Urothelium cell line (cell line): ENCODE data around the gene LGR6.
A peak's percentile ranks its signal among the peaks of the same experiment; 100 is the strongest.

Source experiments
- DNase-seq: peaks from one replicate; pipeline ENCODE4 v3.0.0; 2011; ENCODE audit warnings: low spot score, mixed read lengths
- FAIRE-seq: peaks from 2 replicates; lab custom pipeline; 2011; peaks lifted over from hg19 to GRCh38; lab: Jason Lieb, UNC

Gene LGR6

GRCh38 chr1:202199040-202199889 lies 5.7 kb downstream of the LGR6 start:
- no peak for DNase-seq
- FAIRE-seq = no peak

DNA sequence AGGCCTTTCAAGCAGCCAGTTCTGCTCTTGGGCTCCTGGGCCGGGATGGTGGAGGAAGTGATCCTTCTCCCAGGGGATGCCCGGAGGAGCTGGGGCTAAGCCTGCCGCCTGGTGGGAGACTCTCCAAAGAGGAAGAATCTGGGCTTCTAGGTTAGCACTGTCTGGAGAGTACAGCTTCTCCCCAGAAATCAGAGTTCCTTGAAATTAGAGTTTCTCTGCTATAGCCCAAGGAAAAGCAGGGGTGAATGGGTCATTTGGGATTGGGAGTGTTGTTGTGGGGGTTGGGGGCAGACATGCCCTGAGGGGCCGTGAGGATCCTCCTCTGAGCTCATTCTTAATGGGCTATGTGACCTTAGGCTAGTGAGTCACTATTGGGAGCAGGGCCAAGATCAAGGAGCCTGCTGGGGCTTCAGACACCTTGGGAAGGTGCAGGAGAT lies 6.5 kb downstream of the LGR6 start:
- FAIRE-seq = no peak
- DNase-seq = peak; percentile 75

DNA sequence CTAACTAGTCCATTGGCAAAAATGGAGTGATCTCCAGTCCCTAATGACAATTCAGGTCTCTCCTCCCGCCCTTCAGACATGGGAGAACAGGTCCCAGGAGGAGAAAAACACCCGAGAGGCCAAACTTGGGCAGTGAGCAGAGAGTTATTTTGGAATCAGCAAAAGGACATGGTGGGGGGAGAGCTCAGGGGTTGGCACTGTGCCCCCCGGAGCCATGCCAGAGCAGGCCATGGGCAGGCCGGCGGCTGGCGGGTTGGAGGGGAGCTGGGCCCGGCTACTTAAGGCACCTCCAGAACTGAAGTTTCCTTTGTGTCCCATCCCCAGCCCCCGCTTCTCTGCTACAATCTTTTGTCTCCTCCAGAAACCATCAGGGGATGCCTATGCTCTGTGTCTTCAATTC lies 7.1 kb downstream of the LGR6 start:
- DNase-seq = no peak
- no peak for FAIRE-seq

GRCh38 chr1:202201266-202201665 lies 7.7 kb downstream of the LGR6 start:
- no peak for DNase-seq
- FAIRE-seq = no peak

GRCh38 chr1:202201971-202202370 lies 8.4 kb downstream of the LGR6 start:
- no peak for FAIRE-seq

DNA sequence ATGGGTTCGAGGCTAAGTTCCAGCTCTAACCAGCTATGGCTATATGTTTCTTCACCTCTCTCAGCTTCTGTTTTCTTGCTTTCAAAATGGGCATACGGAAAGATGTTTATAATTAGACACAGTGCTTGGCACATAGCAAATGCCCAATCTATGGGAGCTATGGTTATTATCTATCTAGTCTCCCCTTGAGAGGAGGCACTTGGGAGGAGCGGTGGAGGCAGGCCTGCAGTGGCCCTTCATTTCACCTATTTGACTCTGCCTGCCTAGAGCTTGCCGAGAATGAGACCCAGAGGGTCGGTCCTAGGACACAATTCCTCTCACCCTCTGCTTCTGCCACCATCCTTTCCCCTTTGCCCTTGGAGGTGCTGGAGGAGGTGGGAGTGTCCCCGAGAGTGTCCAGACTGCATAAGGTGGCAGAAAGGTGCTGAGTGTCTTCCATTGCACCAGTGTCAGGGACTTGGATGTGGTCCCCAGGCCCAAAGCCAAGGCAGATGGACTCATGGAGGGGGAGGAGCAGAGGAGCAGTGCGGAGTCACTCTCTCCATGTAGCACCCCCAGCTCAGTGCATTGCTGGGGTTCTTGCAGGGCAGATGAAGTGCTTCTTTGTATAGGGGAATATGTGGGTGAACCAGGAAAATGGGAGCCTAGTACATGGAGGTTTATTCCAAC lies 9.0 kb downstream of the LGR6 start:
- FAIRE-seq (no peak), DNase-seq (no peak)

More at GRCh38 chr1:202201971-202202370, 8.4 kb downstream of the LGR6 start:
- DNase-seq = no peak

- FAIRE-seq (no peak), DNase-seq (no peak)
These were observed 9.8 kb downstream of the LGR6 start for GRCh38 chr1:202203238-202204039.

GRCh38 chr1:202204065-202204464 lies 10.5 kb downstream of the LGR6 start:
- no peak for DNase-seq
- no peak for FAIRE-seq

DNA sequence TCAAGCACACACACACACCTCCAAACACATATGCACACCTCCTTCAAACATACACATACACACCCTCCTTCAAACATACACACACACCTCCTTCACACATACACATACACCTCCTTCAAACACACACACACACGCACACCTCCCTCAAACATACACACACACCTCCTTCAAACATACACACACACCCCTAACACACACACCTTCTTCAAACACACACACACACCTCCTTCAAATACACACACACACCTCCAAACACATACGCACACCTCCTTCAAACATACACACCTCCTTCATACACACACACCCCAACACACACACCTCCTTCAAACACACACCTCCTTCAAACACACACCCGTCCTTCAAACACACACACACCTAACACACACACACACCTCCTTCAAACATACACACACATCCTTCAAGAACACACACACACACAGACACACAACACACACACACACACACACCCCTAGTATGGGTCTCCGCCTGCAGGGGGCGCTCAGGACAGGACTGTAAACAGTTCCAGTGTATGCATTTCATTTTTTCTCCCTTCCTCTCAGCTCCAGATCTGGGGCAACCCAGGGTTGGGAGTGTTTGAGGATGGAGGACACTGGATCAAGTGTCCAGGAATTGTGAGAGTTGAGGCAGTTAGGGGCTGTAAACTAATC lies 12.1 kb downstream of the LGR6 start:
- DNase-seq = no peak

DNA sequence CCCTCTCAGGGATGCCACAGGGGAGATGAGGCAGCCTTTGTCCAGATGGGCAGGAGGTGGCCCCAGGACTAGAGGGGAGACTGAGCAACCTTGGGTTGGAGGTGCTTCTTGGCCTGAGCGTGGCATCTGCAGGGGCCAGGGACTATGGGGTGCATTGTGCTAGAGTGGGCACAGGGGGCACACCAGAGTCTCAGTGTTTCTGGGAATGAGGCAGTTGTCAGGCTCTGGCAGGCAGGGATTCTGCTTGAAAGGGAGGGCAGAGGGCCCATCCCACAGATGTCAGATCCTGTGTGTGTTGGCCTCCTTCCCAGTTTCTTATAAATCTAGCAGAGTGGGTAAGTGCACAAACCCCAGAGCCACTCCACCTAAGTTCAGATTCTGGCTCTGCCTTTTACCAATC lies 13.7 kb downstream of the LGR6 start:
- FAIRE-seq (no peak), DNase-seq (peak; percentile 54)

More for the DNA sequence above, 12.1 kb downstream of the LGR6 start:
- no peak for FAIRE-seq

DNA sequence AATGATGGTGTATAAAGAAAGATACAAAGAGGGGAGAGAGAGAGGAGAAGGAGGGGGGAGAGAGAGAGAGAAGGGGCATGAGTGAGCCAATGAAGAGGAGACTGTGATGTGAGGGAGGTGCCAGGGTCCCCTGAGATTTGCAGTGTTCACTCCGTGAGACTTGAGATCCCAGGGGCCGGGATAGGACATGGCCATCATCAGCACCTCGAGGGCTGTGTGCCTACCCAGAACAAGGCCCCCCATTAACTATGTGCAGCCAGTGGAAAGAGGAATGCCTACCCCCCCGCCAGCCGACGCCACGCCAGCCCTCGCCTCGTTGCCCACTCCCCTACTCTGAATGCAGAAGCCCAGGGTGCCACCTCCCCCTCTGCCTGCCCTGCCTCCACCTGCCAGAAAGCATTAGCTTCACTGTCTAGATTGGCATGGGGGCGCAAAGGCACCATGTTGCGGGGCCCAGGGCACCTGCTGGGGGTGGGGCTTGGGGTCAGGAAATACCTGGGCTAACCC lies 14.8 kb downstream of the LGR6 start:
- DNase-seq (no peak), FAIRE-seq (no peak)

- FAIRE-seq (no peak), DNase-seq (peak; percentile 59)
These were observed 16.8 kb downstream of the LGR6 start for GRCh38 chr1:202210385-202210784.

DNA sequence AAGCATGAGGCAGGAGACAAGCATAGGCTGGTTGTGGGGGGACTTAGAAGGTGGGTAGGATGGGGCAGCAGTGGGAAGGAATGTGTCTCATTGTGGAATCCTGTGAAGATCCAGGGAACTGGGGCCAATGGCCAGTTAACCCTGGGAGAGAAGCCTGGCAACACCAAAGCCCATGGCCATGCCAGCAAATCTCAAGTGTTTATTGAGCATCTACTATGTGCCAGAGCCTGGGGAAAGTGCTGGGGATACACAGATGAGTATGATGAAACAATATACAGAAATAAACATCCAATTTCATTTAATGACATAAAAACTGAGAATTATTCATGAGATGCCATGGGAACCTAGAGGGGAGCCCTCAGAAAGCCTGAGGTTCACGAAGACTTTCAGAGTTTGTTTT lies 17.4 kb downstream of the LGR6 start:
- DNase-seq (no peak), FAIRE-seq (no peak)

- DNase-seq (no peak), FAIRE-seq (no peak)
These were observed 19.2 kb downstream of the LGR6 start for GRCh38 chr1:202212787-202213186.

- DNase-seq (no peak), FAIRE-seq (no peak)
These were observed 19.9 kb downstream of the LGR6 start for GRCh38 chr1:202213361-202214088.

DNA sequence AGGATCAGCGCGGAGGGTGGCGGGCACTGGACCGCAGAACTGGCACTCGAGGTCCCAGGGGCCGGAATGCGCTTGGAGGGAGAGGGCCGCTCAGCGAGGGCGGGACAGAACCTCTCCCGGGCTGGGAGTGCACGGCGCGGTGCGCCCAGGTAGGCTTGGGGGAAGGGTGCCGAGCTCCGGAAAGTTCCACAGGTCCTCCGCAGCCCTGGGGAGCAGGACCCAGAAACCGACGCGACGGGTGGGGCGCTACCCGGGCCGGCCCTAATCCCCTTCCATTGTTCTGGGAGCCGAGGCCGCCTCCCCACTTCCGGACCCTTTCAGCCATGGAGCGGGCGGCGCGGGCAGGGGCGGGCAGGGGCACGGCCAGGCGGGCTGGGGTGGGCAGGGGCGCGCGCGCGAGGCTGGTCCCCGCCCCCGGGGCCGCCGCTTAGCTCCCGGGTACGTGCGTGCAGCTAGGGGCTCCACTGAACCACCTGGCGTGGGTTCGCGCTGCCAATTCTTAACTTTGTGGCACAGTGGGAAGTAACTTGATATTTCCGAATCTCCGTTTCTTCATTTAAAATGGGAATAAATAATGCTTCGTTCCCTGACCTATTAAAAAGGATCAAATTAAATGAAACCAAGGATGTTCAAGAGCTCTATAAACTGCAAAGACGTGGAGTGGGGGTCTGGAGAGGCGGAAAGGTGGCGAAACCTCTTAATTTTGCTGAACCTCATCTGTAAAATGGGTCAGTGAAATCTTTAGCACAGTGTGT lies 20.7 kb downstream of the LGR6 start:
- FAIRE-seq (no peak), DNase-seq (no peak)

- DNase-seq (no peak), FAIRE-seq (no peak)
These were observed 22.0 kb downstream of the LGR6 start for GRCh38 chr1:202215472-202216130.

GRCh38 chr1:202216691-202217090 lies 23.1 kb downstream of the LGR6 start:
- FAIRE-seq = no peak
- no peak for DNase-seq

GRCh38 chr1:202217516-202217915 lies 23.9 kb downstream of the LGR6 start:
- FAIRE-seq (no peak), DNase-seq (no peak)
